Measurements from ENCODE around the gene FOXJ1. TPM values are rescaled to one million over a fixed set of nuclear protein-coding genes. Genes with fewer than 3 reads are reported as not detected.

Gene FOXJ1
- total RNA-seq, 1 donor, result 4.6 TPM

- DNase-seq (ENCODE audit: low read depth in 2 of 3, low spot score in 2 of 3), result no peak
Observed at GRCh38 chr17:76145231-76146052, 4.4 kb upstream of the FOXJ1 start.

- DNase-seq (ENCODE audit: low read depth in 2 of 3, low spot score in 2 of 3), result no peak
Observed at GRCh38 chr17:76142585-76143041, 1.6 kb upstream of the FOXJ1 start.

GRCh38 chr17:76142039-76142584 lies 1.1 kb upstream of the FOXJ1 start:
- DNase-seq (ENCODE audit: low read depth in 2 of 3, low spot score in 2 of 3), result no peak

GRCh38 chr17:76140661-76141211 lies 309 bp downstream of the FOXJ1 start:
- no peak for DNase-seq (ENCODE audit: low read depth in 2 of 3, low spot score in 2 of 3)

- peak in 2 of 3 donors; percentile 43 to 58 for DNase-seq (ENCODE audit: low read depth in 2 of 3, low spot score in 2 of 3)
Observed at GRCh38 chr17:76139801-76140660, 1.0 kb downstream of the FOXJ1 start.

- DNase-seq (ENCODE audit: low read depth in 2 of 3, low spot score in 2 of 3), result no peak
Observed at GRCh38 chr17:76138896-76139752, 1.9 kb downstream of the FOXJ1 start.

GRCh38 chr17:76138234-76138895 lies 2.7 kb downstream of the FOXJ1 start:
- DNase-seq (ENCODE audit: low read depth in 2 of 3, low spot score in 2 of 3), result no peak

GRCh38 chr17:76137351-76138233 lies 3.5 kb downstream of the FOXJ1 start:
- DNase-seq (ENCODE audit: low read depth in 2 of 3, low spot score in 2 of 3), result no peak

- no peak for DNase-seq (ENCODE audit: low read depth in 2 of 3, low spot score in 2 of 3)
Observed at GRCh38 chr17:76137001-76137350, 4.1 kb downstream of the FOXJ1 start.

GRCh38 chr17:76136276-76137000 lies 4.6 kb downstream of the FOXJ1 start:
- no peak for DNase-seq (ENCODE audit: low read depth in 2 of 3, low spot score in 2 of 3)

GRCh38 chr17:76135810-76136188 lies 5.2 kb downstream of the FOXJ1 start:
- DNase-seq (ENCODE audit: low read depth in 2 of 3, low spot score in 2 of 3), result no peak

- DNase-seq (ENCODE audit: low read depth in 2 of 3, low spot score in 2 of 3), result no peak
Observed at GRCh38 chr17:76134911-76135809, 5.9 kb downstream of the FOXJ1 start.

GRCh38 chr17:76132574-76133338 lies 8.3 kb downstream of the FOXJ1 start:
- no peak for DNase-seq (ENCODE audit: low read depth in 2 of 3, low spot score in 2 of 3)

- no peak for DNase-seq (ENCODE audit: low read depth in 2 of 3, low spot score in 2 of 3)
Observed at GRCh38 chr17:76131692-76132573, 9.1 kb downstream of the FOXJ1 start.

GRCh38 chr17:76131051-76131691 lies 9.9 kb downstream of the FOXJ1 start:
- DNase-seq (ENCODE audit: low read depth in 2 of 3, low spot score in 2 of 3), result no peak
